ENCODE measurements around the gene CYB561A3.

The CYB561A3 gene

DNA sequence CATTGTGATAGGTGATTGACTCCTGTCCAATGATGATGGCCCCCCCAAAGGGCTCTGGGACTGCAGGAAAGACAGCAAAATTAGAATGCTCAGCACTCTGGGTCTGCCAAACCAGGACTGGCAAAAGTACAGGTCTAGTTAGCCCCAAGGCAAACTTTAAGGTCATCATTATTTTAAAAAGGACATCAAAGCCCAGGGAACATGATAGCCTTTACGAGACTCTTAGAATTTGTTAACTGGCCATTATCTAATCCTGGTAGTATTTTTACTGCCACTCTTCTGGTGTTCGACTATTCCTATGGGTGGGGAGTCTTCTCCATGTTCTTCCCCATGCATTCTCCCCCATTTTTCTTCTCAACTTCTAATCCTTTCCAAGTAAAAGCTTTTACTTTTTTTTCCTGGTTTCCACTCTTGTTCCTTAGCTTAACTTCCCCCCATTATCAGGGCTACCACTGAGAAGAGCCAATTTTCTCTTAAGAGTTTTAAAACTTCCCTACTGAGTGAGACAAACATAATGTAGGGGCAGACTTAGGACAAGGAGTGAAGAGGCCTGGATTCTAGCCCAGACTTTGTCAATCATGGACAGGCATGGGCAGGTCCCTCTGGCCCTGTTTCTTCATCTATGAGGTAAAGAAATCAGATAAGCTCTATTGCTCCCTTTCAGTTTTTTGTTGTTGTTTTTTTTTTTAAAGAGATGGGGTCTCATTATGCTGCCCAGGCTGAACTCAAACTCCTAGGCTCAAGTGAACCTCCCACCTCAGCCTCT is 35.9 kb downstream of the CYB561A3 start:
- no peak for DNase-seq (ENCODE audit: low read depth)

DNA sequence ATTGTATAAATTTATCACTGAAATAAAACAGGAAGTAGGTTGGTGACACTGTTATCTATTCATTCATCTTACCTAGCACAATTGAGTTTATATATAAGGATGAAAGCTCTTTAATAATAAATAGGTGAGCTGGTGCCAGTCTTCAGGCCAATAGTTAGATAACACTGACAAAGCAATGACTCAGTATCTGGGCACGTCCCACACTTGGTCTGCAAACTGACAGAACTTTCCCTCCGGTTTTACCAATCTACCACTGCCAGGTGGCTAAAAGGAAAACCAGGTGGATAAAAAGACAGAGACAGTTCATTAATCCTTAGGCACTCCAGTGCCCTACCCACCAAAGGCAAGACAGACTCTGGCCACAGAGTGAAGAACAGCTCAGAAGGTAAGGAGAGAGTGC is 46.4 kb downstream of the CYB561A3 start:
- DNase-seq (ENCODE audit: low read depth) = no peak

DNA sequence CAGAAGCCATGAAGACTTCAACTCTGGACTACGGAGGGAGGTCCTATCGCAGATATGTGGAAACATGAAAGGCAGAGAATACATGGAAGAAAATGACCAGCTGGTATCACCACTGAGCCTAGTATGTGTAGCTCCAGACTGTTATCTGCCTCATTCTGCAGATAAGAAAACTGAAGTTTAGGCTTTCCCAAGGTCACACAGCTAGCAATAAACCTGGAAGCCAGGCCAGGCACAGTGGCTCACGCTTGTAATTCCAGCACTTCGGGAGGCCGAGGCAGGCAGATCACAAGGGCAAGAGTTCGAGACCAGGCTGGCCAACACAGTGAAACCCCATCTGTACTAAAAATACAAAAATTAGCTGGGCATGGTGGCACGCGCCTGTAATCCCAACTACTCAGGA is 50.9 kb downstream of the CYB561A3 start:
- no peak for DNase-seq (ENCODE audit: low read depth)

DNA sequence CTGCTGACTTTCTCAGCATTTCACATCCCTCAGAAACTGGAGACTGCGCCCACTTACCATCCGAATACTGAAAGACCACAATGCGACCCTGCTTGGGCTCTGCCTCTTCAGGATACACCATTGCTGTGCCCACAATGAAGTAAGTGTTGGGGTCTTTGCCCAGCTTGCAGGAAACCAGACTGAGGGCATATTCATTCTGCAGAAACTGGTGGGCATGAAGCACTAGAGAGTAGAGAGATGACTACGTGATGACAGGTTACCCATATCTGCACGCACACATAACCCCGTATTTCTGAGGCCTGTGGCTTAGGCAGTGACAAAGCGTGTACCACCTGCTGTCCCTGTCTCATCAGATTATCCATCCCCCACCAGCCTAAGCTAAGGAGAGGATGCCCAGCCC is 51.9 kb downstream of the CYB561A3 start:
- DNase-seq (ENCODE audit: low read depth) = no peak

DNA sequence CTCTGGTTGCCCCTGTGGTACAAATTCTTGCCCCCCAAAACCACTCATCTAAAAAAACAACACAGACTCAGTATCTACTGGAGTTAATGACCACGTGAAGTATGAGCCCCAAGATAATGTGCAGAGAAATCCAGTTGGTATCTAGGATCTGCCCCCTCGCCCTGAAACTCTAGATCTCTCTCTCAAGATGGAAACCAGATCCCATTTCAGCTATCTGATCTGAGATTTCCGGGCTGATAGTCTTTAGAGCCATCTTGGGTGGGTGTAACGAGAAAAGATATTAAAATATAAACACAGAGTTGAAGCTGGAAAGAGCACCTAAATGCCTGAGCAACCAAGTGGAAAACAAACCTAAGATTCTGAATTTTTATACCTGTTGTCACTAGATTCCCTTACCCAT is 52.5 kb downstream of the CYB561A3 start:
- DNase-seq (ENCODE audit: low read depth) = no peak

DNA sequence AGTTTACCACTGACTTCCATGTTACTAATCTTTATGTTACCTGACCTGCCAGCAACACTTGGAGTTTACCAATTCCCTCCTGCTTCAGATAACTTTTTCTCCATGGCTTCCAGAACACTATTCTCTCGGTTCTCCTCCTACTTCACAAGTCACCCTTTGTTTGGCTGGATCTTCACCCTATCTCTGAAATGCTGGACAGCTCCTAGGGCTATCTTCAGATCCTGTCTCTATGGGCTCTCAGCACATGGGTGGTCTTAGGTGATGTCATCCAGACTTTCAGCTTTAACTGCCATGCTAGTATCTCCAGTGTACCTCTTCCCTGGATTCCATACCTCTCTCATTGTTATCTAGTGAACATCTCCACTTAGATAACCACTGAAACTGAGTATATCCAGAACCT is 54.3 kb downstream of the CYB561A3 start:
- DNase-seq (ENCODE audit: low read depth) = no peak

DNA sequence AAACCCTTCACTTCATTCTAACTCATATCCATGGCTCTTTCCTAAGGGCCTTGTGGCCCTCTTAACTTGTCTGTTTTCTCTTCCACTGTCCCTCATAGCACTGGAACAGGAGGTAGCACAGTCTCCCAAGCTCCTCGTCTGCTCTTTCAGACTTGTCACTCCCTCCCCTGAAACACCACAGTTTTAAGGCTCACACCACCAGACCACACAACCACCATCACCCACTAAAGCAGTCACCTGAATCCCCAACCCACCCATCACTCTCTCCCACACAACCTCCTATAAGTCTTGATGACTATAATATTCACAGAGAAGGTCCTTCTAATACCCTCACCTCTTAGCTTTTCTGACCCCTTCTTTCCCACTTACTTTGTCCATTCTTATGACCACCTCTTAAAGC is 55.5 kb downstream of the CYB561A3 start:
- DNase-seq (ENCODE audit: low read depth) = no peak

DNA sequence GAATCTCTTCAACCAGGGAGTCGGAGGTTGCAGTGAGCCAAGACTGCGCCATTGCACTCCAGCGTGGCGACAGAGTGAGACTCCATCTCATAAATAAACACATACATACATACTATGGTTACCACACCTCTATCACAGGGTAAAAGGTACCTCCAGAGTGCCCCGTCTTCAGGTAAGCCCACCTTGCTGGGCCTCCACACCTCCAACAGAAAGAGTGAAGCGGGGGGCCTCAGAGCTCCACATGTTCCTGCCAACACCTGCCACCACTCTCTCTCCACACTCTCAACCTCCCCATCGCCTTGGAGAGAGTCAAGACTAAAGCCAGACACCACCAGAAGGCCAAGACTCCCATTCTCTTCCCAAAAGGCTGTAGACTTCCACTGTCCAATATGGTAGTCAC is 56.3 kb downstream of the CYB561A3 start:
- no peak for DNase-seq (ENCODE audit: low read depth)

DNA sequence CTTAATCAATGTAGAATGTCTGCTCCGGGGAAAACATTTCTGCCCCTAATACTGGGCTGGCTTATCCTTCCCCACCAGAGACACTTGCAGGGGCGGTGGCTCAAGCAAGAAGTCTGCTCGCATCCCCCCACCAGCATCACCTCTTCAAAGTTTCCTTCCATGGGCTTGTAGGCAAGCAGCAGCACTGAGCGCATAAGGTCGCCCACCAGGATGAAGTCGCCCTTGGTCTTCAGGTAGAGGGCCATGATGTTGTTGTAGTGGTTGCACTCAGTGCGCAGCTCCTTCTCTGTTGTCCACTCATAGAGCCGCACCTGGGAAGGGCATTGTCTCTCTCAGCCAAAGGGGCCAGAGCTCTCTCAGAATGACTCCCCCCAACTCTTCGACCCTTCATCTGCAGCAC is 58.0 kb downstream of the CYB561A3 start:
- no peak for DNase-seq (ENCODE audit: low read depth)

DNA sequence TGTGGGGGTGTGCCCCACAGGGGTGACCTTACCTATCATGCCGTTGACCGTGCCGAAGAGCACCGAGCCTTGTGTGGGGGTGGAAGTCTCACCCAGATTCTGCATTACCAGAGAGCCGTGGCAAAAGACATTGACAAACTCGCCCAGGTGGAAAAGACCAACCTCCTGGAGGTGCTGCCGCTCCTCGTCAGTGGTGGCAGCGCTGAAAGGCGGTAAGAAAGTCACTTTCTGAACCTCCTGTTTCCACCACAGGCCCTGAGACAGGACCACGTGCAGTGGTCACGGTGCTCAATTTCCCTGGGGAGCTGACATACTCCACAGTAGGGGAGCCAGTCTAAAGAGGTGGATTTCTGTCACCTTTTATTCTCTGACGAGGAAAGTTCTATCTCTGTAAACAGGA is 59.1 kb downstream of the CYB561A3 start:
- no peak for DNase-seq (ENCODE audit: low read depth)
